Measurements from ENCODE around the gene MGAT3. TPM values are rescaled to one million over a fixed set of nuclear protein-coding genes. Genes with fewer than 3 reads are reported as not detected.

The MGAT3 gene
- total and polyA plus RNA-seq, 2 donors, result 1.6 to 3.7 TPM

- Histone ChIP-seq H3K4me3 (ENCODE audit: low read length in 2 of 2) (no peak overlapping the region), H3K27ac (ENCODE audit: low read depth in 1 of 2, low read length in 1 of 2) (no peak overlapping the region), H3K36me3 (ENCODE audit: control insufficient read depth in 2 of 2, insufficient read depth in 2 of 2, low read length in 1 of 2) (peaks cover 0 to 6% of the 10 kb centered on the region in 2 donors), H3K4me1 (ENCODE audit: control insufficient read depth in 2 of 2, insufficient read depth in 2 of 2, low read length in 2 of 2) (peaks cover 11 to 33% of the 10 kb centered on the region in 2 donors), H3K27me3 (ENCODE audit: control insufficient read depth in 2 of 2, insufficient read depth in 1 of 2, low read length in 1 of 2) (peaks cover 0 to 9% of the 10 kb centered on the region in 2 donors), H3K9me3 (ENCODE audit: control insufficient read depth in 2 of 2, insufficient read depth in 1 of 2, low read length in 1 of 2) (peaks cover 0 to 5% of the 10 kb centered on the region in 2 donors)
- no peak for DNase-seq (ENCODE audit: low read depth in 6 of 9, low spot score in 9 of 9)
- WGBS, result 96% methylated on average over 15 of the region's 15 CpGs
Measured at GRCh38 chr22:39535831-39536449, 79.1 kb downstream of the MGAT3 start.

GRCh38 chr22:39536711-39537110, 79.9 kb downstream of the MGAT3 start:
- WGBS, result 90% methylated on average over 8 of the region's 8 CpGs
- Histone ChIP-seq H3K36me3 (ENCODE audit: control insufficient read depth in 2 of 2, insufficient read depth in 2 of 2, low read length in 1 of 2) (no peaks in the 10 kb centered on the region), H3K4me3 (ENCODE audit: low read length in 2 of 2) (no peak overlapping the region), H3K27ac (ENCODE audit: low read depth in 1 of 2, low read length in 1 of 2) (no peak overlapping the region), H3K9me3 (ENCODE audit: control insufficient read depth in 2 of 2, insufficient read depth in 1 of 2, low read length in 1 of 2) (peaks cover 0 to 5% of the 10 kb centered on the region in 2 donors), H3K4me1 (ENCODE audit: control insufficient read depth in 2 of 2, insufficient read depth in 2 of 2, low read length in 2 of 2) (peaks cover 5 to 25% of the 10 kb centered on the region in 2 donors), H3K27me3 (ENCODE audit: control insufficient read depth in 2 of 2, insufficient read depth in 1 of 2, low read length in 1 of 2) (peaks cover 0 to 12% of the 10 kb centered on the region in 2 donors)
- no peak for DNase-seq (ENCODE audit: low read depth in 6 of 9, low spot score in 9 of 9)

- Histone ChIP-seq H3K27me3 (ENCODE audit: control insufficient read depth in 2 of 2, insufficient read depth in 1 of 2, low read length in 1 of 2) (peaks cover 0 to 19% of the 10 kb centered on the region in 2 donors), H3K4me3 (ENCODE audit: low read length in 2 of 2) (no peak overlapping the region), H3K36me3 (ENCODE audit: control insufficient read depth in 2 of 2, insufficient read depth in 2 of 2, low read length in 1 of 2) (no peaks in the 10 kb centered on the region), H3K4me1 (ENCODE audit: control insufficient read depth in 2 of 2, insufficient read depth in 2 of 2, low read length in 2 of 2) (peaks cover 3 to 20% of the 10 kb centered on the region in 2 donors), H3K27ac (ENCODE audit: low read depth in 1 of 2, low read length in 1 of 2) (no peak overlapping the region), H3K9me3 (ENCODE audit: control insufficient read depth in 2 of 2, insufficient read depth in 1 of 2, low read length in 1 of 2) (peaks cover 0 to 5% of the 10 kb centered on the region in 2 donors)
- DNase-seq (ENCODE audit: low read depth in 6 of 9, low spot score in 9 of 9), result no peak
- 75% methylated on average over 2 of the region's 2 CpGs for WGBS
Measured at GRCh38 chr22:39537975-39538374, 81.2 kb downstream of the MGAT3 start.

Other genes starting within 250 kb of the MGAT3 start
- 1.6 TPM for gene PDGFB, start 212.0 kb upstream of the MGAT3 start, total RNA-seq
- 4.3 TPM for gene PDGFB, start 212.0 kb upstream of the MGAT3 start, polyA plus RNA-seq
- 1,863 TPM for gene RPL3, start 137.4 kb upstream of the MGAT3 start, total RNA-seq
- gene RPL3, start 137.4 kb upstream of the MGAT3 start, polyA plus RNA-seq, result 2,946 TPM
- gene SYNGR1, start 107.0 kb upstream of the MGAT3 start, total RNA-seq, result 2.8 TPM
- gene SYNGR1, start 107.0 kb upstream of the MGAT3 start, polyA plus RNA-seq, result 6.1 TPM
- 9.6 TPM for gene TAB1, start 57.2 kb upstream of the MGAT3 start, total RNA-seq
- 15.2 TPM for gene TAB1, start 57.2 kb upstream of the MGAT3 start, polyA plus RNA-seq
- 10.0 TPM for gene MIEF1, start 45.3 kb downstream of the MGAT3 start, total RNA-seq
- 8.7 TPM for gene MIEF1, start 45.3 kb downstream of the MGAT3 start, polyA plus RNA-seq
- gene ATF4, start 63.5 kb downstream of the MGAT3 start, total RNA-seq, result 289 TPM
- 520 TPM for gene ATF4, start 63.5 kb downstream of the MGAT3 start, polyA plus RNA-seq
- 114 TPM for gene RPS19BP1, start 75.7 kb downstream of the MGAT3 start, total RNA-seq
- 127 TPM for gene RPS19BP1, start 75.7 kb downstream of the MGAT3 start, polyA plus RNA-seq
- 0.52 TPM for gene CACNA1I, start 113.7 kb downstream of the MGAT3 start, total RNA-seq
- gene CACNA1I, start 113.7 kb downstream of the MGAT3 start, polyA plus RNA-seq, result 0.68 TPM